GM20431 (cell line): ENCODE results near the gene UNC5A.

Experiments
- in situ Hi-C: fragments of 300-500 bp; cut with MseI, MboI; formaldehyde crosslinking; loops from one replicate; pipeline ENCODE4 v1.15.0; 2020; ENCODE audit warnings: low sequenced_read_pairs; ENCODE audit not compliant: unreplicated experiment

UNC5A gene

GRCh38 chr5:176798086-176798876 lies 12.1 kb upstream of the UNC5A start:
- in situ Hi-C loops: no loop called here

- in situ Hi-C loops: no loop called here
Measured at GRCh38 chr5:176798949-176799348, 11.4 kb upstream of the UNC5A start.

GRCh38 chr5:176799488-176799887 lies 10.9 kb upstream of the UNC5A start:
- in situ Hi-C loops: no loop called here

- in situ Hi-C loops: no loop called here
Measured at GRCh38 chr5:176800024-176800423, 10.3 kb upstream of the UNC5A start.

GRCh38 chr5:176802116-176802784 lies 8.1 kb upstream of the UNC5A start:
- in situ Hi-C loops: no loop called here

GRCh38 chr5:176803068-176803942 lies 7.1 kb upstream of the UNC5A start:
- in situ Hi-C loops: no loop called here

- in situ Hi-C loops: no loop called here
Measured at GRCh38 chr5:176803943-176804498, 6.3 kb upstream of the UNC5A start.

GRCh38 chr5:176806137-176806536 lies 4.2 kb upstream of the UNC5A start:
- in situ Hi-C loops: no loop called here

- in situ Hi-C loops: no loop called here
Measured at GRCh38 chr5:176809544-176810080, 747 bp upstream of the UNC5A start.

- in situ Hi-C loops: no loop called here
Measured at GRCh38 chr5:176810687-176811501, 535 bp downstream of the UNC5A start.

GRCh38 chr5:176812269-176813259 lies 2.2 kb downstream of the UNC5A start:
- in situ Hi-C loops: no loop called here

GRCh38 chr5:176813587-176814312 lies 3.4 kb downstream of the UNC5A start:
- in situ Hi-C loops: no loop called here

- in situ Hi-C loops: no loop called here
Measured at GRCh38 chr5:176814313-176814685, 3.9 kb downstream of the UNC5A start.

GRCh38 chr5:176814836-176815438 lies 4.6 kb downstream of the UNC5A start:
- in situ Hi-C loops: no loop called here

- in situ Hi-C loops: no loop called here
Measured at GRCh38 chr5:176816043-176816745, 5.8 kb downstream of the UNC5A start.

GRCh38 chr5:176816791-176817347 lies 6.5 kb downstream of the UNC5A start:
- in situ Hi-C loops: no loop called here
